GM21825 (cell line): Measurements from ENCODE around the gene GALNT9.
"Not testable (repeated sequence)": the region's sequence is repeated elsewhere in the genome, so short reads cannot be mapped to it uniquely, and the experiment has no call there.

Experiments used
- ATAC-seq: cut with Tn5 transposase; IDR thresholded peaks from one replicate; pipeline ENCODE4 v1.9.1; 2021; ENCODE audit warnings: mild to moderate bottlenecking, moderate library complexity; ENCODE audit not compliant: unreplicated experiment

Gene GALNT9

DNA sequence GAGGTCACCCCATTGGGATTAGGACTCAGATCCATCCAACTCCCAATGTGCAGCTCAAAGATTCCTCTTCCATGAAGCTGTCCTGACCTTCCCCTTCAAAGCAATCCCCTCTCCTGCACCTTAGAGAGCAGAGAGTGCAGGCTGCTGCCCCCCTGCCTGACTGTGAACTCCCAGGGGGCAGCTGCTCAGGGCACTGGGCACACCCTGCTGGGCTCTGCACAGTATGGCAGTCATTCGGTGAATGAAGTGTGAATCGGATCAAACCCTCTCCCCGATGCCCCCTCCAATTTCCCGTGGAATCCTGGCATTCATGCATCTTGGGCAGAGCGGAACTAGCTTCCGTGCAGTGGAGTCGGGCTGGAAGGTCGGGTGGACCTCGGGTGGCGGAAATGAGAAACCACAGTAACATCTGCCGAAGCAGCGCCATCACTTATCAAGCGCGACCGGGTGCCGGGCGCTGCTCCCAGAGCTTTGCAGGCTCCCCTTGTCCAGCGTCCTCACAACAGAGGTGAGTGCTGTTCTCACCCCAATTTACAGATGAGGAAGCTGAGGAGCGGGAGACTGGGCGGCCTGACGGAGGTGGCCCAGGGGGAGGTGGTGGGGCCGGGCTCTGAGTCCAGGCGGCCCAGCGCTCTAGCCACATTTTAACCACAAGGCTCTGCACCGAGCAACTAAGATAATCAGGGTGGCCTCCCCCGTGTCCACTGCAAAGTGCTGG, 14.7 kb downstream of the GALNT9 start:
- ATAC-seq, result no peak

DNA sequence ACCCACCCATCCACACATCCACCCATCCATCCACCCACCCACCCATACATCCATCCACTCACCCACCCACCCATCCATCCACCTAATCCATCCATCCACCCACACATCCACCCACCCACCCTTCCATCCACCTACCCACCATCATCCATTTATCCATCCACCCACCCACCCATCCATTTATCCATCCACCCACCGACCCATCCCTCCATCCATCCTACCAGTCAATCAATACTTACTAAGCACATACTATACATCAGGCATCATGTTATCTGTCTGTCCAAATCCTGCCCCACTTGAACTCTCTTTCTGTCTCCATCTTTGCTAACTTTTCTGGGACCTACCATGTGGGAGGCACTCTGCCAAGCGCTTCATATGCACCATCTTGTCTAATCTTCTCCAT, 15.4 kb downstream of the GALNT9 start:
- ATAC-seq, result no peak

DNA sequence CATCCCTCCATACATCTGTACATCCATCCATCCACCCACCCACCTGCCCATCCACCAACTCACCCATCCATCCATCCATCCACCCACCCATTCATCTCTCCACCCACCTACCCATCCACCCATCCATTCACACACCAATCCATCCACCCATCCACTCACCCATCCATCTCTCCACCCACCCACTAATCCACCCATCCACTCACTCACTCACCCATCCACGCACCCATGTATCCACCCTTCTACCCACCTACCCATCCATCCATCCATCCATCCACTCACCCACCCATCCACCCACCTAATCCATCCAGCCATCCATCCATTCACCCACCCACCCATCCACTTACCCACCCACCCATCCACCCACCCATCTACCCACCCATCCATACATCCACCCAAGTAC, 16.2 kb downstream of the GALNT9 start:
- no peak for ATAC-seq

DNA sequence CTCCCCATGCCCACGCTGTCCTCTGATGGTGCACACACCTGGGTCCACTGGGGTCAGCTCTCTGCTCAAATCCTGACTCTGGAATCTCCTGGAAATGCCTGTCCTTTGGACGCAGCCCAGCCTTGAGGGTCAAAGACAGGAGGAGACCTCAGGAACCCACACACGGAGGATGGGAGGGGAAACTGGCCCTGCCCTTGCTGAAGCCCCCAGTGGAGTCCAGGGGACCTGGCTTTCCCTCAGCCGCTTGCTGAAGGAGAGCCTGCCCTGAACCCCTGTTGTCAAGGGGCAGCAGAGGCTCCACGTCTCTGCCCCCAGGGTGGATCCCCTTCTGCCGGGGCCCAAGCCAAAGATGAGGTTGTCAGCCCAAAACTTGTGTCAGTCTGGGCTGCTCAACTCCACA, 16.9 kb downstream of the GALNT9 start:
- no peak for ATAC-seq

DNA sequence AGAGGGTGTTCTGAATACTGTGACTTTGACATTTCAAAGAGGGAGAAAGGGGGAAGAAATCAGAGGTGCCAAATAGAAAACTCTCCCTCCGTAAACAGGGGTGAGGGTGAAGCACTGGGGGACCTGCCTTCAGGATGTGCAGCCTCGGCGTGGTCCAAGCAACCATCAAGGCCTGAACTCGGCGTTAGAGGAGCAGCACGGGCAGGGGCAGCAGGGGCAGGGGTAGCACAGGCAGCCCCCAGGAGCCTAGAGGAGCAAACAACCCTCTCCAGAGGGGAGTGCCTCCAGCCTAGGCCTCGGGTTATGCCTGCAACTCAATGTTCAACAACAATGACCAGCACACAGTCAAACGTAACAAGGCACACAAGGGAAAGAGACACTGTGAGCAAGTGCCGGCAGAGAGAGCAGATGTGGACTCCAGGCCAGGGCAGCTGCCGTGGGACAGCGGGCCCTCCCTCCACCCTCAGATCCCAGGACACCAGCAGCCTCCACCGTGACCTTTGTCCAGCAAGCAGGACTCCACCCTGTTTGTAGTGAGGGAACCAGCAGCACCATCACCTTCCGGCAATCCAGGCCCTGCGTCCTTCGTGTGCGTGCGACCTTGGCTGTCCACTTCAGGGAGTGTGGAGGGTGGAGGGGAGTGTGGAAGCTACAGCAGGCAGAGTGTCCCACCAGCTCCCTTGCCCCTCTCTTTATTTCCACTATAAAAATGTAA, 18.0 kb downstream of the GALNT9 start:
- no peak for ATAC-seq

DNA sequence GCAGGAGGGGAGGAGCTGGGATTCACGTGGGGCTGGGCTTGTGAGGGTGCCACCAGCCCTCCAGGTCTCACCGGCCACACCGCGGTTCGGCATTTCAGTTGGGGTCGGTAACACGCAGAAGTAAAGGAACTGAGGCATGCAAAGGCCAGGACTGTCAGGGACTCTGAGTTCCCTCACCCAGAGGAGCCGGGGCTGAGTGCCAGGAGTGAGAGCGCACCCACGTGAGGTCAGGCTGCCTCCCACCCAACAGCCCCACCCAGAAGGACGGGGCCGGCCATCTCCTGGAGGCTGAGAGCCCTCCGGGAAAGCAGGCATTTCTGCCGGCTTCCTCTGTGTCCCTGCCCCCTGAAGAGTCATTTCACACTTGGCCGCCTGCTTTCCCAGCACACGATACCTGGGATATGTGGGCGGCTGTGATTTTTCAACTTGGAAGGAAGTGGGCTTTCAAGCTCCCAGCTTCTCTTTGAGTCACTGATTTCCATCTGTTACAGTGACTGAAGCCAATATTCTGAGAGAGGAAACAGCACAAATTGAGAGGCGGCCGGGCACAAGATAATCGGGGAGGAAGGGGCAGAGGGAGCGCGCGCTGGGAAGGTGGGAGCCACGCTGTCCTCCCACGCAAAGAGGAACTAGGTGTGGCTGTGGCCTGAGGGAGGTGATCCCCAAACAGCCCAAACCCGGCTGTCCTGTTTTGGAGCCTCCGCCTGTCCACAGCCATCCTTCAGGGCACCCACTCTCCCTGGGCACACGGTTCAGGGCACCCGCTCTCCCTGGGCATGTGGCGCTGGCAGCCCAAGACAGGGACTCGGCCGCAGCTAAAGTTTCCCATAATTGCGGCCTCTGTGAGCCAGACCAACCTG, 19.0 kb downstream of the GALNT9 start:
- no peak for ATAC-seq

DNA sequence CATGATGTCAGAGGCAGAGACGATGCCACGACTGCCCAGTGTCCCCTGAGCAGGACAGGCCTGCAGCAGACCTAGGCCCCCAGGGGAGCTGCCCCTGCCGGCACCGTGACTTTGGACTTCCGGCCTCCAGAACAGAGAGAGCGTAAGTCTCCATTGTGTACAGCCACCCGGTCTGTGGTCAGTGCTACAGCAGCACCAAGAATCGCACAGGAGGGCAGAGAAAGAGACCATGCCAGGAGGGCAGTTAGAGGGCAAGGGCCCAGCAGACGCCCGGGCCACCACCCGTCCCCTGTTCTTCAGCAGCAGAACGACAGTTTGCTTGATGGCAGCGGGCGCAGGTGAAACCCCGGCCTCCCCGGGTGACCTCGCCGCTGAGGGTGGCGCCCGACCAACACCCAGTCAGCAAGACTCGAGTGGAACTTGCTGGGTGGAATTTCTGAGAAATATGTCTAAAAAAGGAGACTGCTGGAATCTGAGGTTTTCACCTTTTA, 19.7 kb downstream of the GALNT9 start:
- ATAC-seq, result no peak

DNA sequence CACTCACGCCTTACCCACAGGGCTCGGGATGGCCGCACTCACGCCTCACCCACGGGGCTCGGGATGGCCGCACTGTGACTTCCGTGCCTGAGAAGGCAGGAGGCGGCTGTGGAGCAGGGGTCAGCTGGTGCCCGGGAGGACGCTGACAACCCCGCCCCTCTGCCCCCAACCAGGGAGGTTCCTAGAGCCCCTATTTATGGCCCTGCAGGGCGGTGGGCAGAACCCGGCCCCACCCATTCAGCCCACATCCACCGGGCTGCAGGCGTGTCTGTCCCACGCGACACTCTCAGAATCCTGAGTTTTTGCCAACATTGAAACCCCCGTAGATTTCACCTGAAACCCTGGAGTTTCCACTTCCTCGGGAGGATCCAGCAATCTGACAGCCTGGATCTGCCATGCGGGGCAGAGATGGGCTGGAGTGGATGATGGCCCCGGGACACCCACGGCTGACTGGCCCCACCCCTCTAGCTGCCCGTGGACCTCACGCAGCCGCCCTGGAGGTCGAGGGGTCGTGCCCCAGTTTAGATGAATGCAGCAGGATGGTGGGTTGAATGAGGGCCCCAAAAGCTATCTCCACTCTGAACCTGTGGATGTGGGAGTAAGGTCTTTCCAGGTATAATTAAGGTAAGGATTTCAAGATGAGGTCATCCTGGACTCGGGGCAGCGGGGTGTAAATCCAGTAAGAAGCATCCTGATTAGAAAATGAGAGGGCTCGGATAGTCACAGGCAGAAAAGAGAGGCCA, 20.4 kb downstream of the GALNT9 start:
- ATAC-seq, result no peak

DNA sequence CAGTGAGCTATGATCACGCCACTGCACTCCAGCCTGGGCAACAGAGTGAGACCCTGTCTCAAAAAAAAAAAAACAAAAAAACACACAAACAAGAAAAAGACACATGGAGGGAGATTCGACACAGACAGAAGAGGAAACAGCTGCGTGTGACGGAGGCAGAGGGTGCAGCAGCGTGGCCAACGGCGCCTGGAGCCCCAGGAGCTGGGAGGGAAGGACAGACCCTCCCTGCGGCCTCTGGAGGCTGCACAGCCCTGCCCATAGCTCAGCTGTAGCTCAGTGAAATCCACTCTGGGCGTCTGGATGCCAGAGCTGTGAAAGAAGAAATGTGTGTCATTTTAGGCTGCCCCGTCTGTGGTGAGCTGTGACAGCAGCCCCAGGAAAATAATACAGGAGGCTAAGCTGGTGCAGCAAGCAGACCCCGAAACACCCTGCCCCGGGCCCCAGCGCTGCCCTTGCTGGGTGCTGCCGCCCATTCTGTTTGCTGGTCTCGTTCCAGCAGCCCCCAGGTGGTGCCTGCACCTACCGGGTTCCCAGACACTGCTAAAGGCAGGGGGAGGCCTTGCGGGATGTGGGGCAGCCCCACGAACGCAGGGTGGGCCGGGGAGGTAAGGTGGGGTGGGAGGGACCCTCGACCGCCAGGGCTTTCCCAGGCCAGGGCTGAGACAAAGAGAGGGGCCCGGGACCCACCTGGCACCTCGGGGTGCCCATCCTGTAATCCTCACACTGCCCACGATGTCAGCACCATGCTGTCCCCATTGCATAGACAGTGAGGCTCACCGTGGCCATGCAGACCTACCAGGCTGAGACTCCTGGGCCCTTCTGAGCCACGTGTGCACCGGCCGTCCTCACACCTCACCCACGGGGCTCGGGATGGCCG, 21.2 kb downstream of the GALNT9 start:
- ATAC-seq, result no peak

DNA sequence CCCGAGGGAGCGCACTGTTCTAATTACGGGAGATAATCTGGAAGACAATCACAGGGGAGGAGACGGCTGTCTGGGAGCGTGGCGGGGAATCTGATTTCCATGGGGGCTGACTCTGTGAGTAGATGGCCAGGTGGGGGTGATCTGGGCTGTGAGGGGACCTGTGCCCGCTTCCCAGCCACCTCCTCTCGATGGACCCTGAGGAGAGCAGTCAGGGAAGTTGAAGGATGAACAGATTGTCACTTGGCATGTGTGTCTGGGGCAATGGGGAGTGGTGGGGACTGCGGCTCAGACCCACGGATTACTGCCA, 22.6 kb downstream of the GALNT9 start:
- ATAC-seq, result no peak

DNA sequence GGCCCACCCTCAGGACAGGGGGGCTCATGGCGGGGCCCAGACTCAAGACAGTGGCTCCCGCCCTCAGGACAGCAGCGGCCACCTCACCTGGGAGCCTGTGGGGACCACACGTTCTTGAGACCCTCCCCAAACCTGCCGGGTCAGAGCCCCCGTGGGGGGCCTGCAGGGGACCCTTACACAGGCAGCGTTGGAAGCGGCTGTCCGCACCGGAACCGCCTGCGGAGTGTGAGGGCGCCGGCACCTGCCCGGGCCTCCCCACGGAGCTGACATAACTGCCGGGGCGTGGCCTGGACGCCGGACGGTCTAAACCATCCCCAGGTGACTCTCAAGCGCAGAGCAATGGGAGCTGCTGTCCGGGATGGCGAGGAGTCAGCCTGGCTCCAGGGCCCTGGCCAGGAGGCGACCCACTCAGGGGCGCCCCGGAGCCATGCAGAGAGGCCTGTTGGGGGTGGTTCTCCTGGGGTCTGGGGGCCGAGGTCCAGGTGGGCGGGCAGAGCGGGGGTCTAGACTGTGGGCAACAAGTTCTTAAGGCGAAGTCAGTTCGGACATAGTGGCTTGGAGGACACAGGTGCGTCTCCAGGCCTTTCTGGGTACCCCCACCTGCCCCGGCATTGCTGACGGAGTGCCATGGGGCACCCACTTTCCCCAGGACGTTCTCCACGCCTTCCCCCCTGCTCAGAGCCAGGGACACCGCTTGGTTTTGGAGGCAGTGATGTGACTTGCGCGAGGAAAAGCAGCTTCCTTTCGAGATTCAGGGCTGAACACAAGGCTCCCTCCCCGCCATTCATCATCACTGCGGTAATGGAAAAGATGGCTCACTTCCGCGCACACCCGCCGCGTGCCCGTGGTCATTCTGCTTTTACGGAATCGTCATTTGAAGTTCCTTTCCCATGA, 23.2 kb downstream of the GALNT9 start:
- no peak for ATAC-seq

DNA sequence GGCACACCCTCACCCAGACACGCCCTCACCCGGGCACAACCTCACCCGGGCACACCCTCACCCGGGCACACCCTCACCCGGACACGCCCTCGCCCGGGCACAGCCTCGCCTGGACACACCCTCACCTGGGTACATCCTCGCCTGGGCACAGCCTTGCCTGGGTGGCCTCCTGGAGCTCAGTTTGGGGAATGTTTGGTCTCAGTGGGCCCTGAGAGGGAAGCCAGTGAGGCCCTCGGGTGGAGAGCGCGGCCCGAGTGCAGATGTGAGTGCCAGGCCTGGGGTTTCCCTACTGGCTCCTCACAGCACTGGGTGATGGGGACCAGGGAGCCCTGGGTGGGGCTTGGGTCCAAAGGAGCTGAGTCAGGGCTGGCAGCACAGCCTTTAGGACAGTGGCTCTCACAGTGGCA, 23.8 kb downstream of the GALNT9 start:
- ATAC-seq, result no peak

DNA sequence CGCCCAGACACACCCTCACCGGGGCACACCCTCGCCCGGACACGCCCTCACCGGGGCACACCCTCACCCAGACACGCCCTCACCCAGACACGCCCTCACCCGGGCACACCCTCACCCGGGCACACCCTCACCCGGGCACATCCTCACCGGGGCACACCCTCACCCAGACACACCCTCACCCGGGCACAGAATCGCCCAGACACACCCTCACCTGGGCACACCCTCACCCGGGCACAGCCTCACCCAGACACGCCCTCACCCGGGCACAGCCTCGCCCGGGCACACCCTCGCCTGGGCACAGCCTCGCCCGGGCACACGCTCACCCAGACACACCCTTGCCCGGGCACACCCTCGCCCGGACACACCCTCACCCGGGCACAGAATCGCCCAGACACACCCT, 24.5 kb downstream of the GALNT9 start:
- ATAC-seq, result not testable (repeated sequence)

DNA sequence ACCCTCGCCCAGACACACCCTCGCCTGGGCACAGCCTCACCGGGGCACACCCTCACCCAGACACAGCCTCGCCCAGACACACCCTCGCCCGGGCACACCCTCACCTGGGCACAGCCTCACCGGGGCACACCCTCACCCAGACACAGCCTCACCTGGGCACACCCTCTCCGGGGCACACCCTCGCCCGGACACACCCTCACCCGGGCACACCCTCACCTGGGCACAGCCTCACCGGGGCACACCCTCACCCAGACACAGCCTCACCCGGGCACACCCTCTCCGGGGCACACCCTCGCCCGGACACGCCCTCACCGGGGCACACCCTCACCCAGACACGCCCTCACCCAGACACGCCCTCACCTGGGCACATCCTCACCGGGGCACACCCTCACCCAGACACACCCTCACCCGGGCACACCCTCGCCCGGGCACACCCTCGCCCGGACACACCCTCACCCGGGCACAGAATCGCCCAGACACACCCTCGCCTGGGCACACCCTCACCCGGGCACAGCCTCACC, 25.5 kb downstream of the GALNT9 start:
- ATAC-seq, result not testable (repeated sequence)

DNA sequence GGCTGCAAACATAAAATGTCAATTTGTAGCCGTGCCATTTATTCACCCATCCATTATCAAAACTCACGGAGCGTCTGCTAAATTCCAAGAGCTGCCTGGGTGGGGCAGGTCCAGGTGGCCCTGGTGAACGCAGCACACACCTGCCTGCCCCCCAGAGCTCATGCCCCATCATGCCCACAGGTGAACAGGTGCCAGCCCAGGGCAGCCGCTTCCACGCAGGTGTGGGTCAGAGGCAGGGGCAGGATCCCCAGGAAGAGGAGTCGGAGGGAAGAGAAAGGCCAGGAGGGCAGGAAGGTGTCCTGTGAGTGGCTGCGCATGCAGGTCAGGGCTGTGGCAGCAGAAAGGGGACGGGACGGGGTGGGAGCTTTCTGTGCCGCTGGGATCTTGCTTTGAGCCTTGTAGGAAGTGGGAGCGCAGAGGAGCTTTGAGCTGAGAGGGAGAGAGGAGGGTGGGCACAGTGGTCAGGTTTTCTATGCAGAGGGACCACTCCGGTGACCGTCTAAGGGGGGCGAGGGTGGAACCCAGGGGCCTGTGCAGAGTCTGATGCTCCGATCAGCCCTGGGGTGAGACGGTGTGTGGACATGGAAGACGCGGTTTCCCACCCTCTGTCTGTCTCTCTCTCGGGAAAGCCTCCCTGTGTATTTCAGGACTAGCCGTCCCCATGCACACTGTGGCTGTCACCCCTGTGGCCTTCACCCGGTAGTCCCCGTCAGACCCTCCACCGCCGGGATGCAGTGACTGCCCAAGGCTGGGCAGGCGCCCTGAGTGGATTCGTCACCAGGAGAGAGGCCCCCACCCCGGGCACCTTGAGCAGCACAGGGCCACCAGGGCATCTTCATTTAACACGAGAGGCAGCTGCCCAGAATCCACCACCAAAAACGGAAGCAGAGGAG, 26.7 kb downstream of the GALNT9 start:
- no peak for ATAC-seq

DNA sequence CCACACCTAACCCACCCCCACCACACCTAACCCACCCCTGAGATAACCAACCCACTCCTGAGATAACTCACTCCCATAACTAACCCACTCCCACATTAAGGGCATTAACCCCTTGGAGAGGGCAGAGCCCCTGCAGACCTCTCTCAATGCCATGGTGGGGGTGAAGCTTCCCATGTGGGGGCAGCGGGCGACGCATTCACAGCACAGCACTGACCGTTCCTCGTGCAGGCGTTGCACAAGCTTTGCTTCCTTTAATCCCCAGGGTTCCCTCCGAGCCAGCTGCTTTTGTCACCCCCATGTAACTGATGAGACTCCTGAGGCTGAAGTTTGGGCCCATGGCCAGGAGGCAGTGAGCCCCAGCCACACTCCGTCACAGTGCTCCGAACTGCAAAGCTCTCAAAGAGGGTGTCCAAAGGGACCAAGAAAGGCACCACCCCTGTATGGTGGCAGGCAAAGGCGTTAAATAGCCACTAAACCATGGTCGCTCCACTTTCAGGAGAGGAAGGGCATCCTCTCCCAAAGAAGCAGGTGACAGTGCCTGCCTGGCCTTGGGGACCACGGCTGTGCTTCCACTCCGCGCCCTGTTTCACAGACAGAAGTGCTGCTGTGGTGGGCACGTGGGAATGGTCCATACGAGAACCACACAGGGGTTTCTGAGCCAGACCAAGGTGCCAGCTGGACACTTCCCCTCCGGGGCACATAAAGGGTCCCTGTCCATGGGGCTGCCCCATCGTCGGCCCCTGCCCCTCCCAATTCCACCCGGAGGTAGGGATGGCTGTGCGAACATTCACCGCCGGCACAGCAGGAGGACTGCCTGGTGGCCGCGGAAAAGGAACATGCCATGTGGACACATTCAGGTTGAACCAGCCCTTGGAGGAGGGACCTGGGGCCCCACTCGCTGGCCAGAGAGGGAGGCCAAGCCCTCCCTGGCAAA, 28.3 kb downstream of the GALNT9 start:
- no peak for ATAC-seq

DNA sequence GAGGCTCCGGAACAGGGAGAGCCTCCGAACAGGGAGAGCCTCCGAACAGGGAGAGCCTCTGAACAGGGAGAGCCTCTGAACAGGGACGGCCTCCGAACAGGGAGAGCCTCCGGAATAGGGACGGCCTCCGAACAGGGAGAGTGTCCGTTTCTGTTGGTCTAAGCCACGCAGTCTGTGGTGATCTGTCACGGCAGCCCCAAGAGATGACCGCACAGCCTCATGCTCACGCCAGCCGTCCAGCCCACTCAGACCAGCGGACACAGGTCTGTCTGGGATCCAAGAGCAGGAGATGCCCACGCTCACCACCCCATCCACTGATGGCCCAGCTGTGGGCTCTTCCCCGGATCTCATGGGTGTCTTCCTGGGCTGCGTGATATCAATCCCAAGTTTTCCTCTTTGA, 33.3 kb downstream of the GALNT9 start:
- no peak for ATAC-seq
